GM06990 (cell line): Measurements from ENCODE around the gene ACIN1.

Experiments used
- DNase-seq: peaks from one replicate; pipeline ENCODE4 v3.0.0-alpha.2; 2011; ENCODE audit not compliant: insufficient read length; ENCODE audit errors: extremely low read depth
- H3K27me3 ChIP-seq: replicated peaks from 2 replicates; pipeline ENCODE4 v1.6.0; 2011; ENCODE audit warnings: low read length; ENCODE audit not compliant: control insufficient read depth, insufficient read depth
- H3K36me3 ChIP-seq: 2 replicates; pipeline ENCODE4 v1.5.1; 2011; ENCODE audit warnings: low read length; ENCODE audit not compliant: control insufficient read depth, insufficient read depth
- H3K4me3 ChIP-seq: replicated peaks from 2 replicates; pipeline ENCODE4 v1.5.1; 2011; ENCODE audit warnings: low read depth, mild to moderate bottlenecking, control low read depth, low read length
- TF ChIP-seq, protein P1 (sequence below): IDR thresholded peaks from 2 replicates; pipeline ENCODE4 v1.5.1; 2011; ENCODE audit warnings: low read length, control low read depth, mild to moderate bottlenecking, inconsistent platforms; ENCODE audit not compliant: insufficient read depth, poor library complexity, severe bottlenecking

The ACIN1 gene

DNA sequence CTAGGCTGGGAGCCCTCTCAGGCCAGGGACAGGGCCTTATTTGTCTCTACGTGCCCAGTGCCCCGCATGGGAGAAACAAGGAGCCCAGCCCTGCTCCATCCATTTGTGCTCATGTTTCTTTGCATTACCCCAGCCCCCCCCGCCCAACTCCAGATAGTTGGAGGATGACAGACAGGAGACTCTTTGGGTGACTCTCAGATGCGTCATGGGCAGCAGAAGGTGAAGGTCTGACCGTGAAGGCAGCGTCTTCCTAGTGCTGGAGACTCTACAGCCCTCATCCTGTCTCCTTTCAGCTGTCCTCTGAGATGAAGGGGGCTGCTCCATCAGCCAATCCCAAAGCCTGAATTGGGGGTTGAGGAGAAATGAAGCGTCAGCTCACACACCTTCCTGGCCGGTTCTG is 53.2 kb downstream of the ACIN1 start:
- DNase-seq = no peak
- TF ChIP-seq, protein P1, sequence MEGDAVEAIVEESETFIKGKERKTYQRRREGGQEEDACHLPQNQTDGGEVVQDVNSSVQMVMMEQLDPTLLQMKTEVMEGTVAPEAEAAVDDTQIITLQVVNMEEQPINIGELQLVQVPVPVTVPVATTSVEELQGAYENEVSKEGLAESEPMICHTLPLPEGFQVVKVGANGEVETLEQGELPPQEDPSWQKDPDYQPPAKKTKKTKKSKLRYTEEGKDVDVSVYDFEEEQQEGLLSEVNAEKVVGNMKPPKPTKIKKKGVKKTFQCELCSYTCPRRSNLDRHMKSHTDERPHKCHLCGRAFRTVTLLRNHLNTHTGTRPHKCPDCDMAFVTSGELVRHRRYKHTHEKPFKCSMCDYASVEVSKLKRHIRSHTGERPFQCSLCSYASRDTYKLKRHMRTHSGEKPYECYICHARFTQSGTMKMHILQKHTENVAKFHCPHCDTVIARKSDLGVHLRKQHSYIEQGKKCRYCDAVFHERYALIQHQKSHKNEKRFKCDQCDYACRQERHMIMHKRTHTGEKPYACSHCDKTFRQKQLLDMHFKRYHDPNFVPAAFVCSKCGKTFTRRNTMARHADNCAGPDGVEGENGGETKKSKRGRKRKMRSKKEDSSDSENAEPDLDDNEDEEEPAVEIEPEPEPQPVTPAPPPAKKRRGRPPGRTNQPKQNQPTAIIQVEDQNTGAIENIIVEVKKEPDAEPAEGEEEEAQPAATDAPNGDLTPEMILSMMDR = no peak
- Histone ChIP-seq H3K36me3 (no peaks in the 10 kb centered on the region), H3K27me3 (no peaks in the 10 kb centered on the region; the same call in 1 of the 2 replicates), H3K4me3 (no peak overlapping the region)

- no peaks in the 10 kb centered on the region; the same call in 1 of the 2 replicates for H3K27me3 ChIP-seq
- TF ChIP-seq, protein P1 = no peak
Observed at GRCh38 chr14:23040100-23040499, 54.8 kb downstream of the ACIN1 start.

DNA sequence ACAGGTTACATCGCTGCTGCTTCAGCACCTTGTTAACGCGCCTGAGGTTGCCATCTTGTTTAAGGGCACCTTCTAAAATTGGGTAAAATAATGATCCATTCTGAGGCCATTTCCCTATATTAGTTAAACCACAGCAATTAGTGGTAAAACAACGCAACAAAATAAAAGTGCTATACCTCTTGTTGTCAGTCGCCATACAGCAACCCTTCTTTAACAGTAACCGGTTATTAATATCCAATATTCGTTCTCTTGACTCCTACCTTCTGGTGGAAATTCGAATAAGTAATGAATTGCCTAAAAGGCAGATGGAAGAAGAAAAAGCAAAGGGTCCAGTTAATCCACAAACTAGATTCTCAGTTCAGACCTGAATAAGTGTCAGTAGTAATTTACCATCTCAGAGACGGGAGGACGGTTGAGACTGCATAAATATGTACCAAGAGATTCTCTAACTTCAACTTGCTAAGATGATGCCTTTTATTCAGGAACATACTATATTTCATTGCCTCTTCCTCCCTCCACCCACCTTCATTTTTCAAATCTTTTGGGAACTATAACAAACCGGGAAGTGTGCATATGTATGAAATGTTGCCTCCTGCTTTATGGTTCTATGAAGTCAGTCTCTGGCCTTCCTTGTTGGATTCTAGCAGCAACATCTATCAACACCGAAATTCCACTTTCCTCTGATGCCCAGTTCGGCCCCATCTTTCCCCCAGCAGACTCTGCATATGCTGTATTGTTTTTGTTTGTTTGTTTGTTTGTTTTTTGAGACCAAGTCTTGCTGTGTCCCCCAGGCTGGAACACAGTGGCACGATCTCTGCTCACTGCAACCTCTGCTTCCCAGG is 59.4 kb downstream of the ACIN1 start:
- Histone ChIP-seq H3K36me3 (peaks cover 6% of the 10 kb centered on the region), H3K27me3 (no peaks in the 10 kb centered on the region), H3K4me3 (peak overlapping the region; percentile 88)
- no peak for DNase-seq
- TF ChIP-seq, protein P1 = no peak

More at GRCh38 chr14:23040100-23040499, 54.8 kb downstream of the ACIN1 start:
- Histone ChIP-seq H3K4me3 (no peak overlapping the region), H3K36me3 (no peaks in the 10 kb centered on the region)
- DNase-seq = no peak

GRCh38 chr14:23034498-23035302 is 60.2 kb downstream of the ACIN1 start, which contains the start of gene PSMB5:
PSMB5 (minus strand) TSS chr14:23034900; CDS start chr14:23034881, 19 bp downstream.
- H3K4me3 ChIP-seq = peak within 1 kb of the TSS; percentile 88
- TF ChIP-seq, protein P1 = no peak
- peaks cover 6% of the 10 kb centered on the region for H3K36me3 ChIP-seq
- H3K27me3 ChIP-seq = no peaks in the 10 kb centered on the region
- peak; percentile 84 for DNase-seq

DNA sequence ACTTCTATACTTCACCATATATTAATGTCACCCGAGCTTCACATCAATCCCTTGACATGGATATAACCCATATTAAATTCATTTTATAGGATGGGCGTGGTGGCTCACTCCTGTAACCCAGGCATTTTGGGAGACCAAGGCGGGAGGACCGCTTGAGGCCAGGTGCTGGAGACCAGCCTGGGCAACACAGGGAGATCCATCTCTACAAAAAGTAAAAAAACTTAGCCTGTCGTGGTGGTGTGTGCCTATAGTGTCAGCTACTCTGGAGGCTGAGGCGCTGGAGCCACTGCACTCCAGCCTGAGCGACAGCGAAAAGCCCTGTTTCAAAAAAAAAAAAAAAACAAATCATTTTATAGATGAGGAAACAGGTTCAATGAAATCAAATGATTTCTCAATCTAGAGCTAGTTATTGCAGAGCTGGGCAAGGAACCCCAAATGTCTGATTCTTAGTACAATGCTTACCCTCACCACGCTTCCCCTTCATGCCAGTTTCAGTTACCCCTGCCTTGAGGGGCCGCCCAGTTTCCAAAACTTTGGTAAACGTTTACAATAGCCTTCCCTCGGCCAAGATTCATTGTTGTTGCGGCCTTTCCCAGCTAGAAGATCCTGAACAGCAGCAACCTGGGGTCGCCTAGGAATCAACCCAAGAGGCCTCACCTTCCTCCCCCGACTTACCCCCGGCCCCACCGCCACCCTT is 61.0 kb downstream of the ACIN1 start:
- peaks cover 7% of the 10 kb centered on the region for H3K36me3 ChIP-seq
- TF ChIP-seq, protein P1 = no peak
- peak overlapping the region; percentile 88 for H3K4me3 ChIP-seq
- no peak for DNase-seq
- no peaks in the 10 kb centered on the region for H3K27me3 ChIP-seq
